HepG2 (cell line): ENCODE measurements around the gene SEBOX. TPM values are rescaled to one million over a fixed set of nuclear protein-coding genes. Genes with fewer than 3 reads are reported as not detected.

ENCODE experiments used
- ATAC-seq: fragments of 200-7000 bp; cut with Tn5 transposase; 3 replicates; pipeline ENCODE4 v1.9.1; 2020; ENCODE audit warnings: mild to moderate bottlenecking, moderate library complexity
- BruUV-seq: library from RNA; stranded (reverse); fragments of 400-500 nt; replicated peaks from 2 replicates; lab custom pipeline; 2021; lab: Mats Ljungman, UMichigan
- CTCF ChIA-PET: fragments of 300-600 bp; formaldehyde crosslinking; extraction: SDS; loops from one replicate; lab custom pipeline; 2021; ENCODE audit warnings: low total read pairs, inconsistent platforms, low intra/inter-chr PET ratio; lab: Yijun Ruan, JAX
- POLR2A ChIA-PET: fragments of 350-600 bp; sonication (Branson Sonifier 250); formaldehyde crosslinking; loops from one replicate; lab custom pipeline; 2020; ENCODE audit warnings: antibody characterized with exemption, inconsistent platforms; lab: Yijun Ruan, JAX
- DNase-seq: peaks from one replicate; pipeline ENCODE4 v3.0.0-alpha.2; 2015; ENCODE audit warnings: low spot score
- FAIRE-seq: peaks from 3 replicates; lab custom pipeline; 2011; peaks lifted over from hg19 to GRCh38; lab: Jason Lieb, UNC
- H2AFZ ChIP-seq: one replicate; pipeline ENCODE4 v1.6.1; 2011; ENCODE audit warnings: low read length, inconsistent platforms
- H3K27ac ChIP-seq: fragments of 300-600 bp; 3 replicates; pipeline ENCODE4 v1.8.0; 2011; ENCODE audit warnings: mixed run types, mild to moderate bottlenecking, mixed read lengths, low read length, inconsistent platforms; ENCODE audit not compliant: insufficient read depth; ENCODE audit errors: extremely low read length
- H3K27me3 ChIP-seq, 2 experiments: fragments of 200-600 bp in 1 of 2; 2 replicates in 1 of 2; 3 replicates in 1 of 2; pipeline versions ENCODE4 v1.6.0 to v1.8.0; 2011; ENCODE audit warnings: low read length in 2 of 2, mild to moderate bottlenecking in 2 of 2, moderate library complexity in 2 of 2, inconsistent platforms in 1 of 2; ENCODE audit not compliant: insufficient read depth in 2 of 2, control insufficient read depth in 1 of 2
- H3K36me3 ChIP-seq, 2 experiments: fragments of 200-600 bp in 1 of 2; replicated peaks in 1 of 2; 2 replicates in 1 of 2; 3 replicates in 1 of 2; pipeline versions ENCODE4 v1.5.1 to v1.8.0; 2011; ENCODE audit warnings: low read length in 2 of 2, inconsistent platforms in 1 of 2; ENCODE audit not compliant: insufficient read depth in 2 of 2, control insufficient read depth in 1 of 2
- H3K4me1 ChIP-seq: 2 replicates; pipeline ENCODE4 v1.5.1; 2012; ENCODE audit warnings: low read length, inconsistent platforms; ENCODE audit not compliant: insufficient read depth
- H3K4me2 ChIP-seq: 2 replicates; pipeline ENCODE4 v1.6.0; 2011; ENCODE audit warnings: low read depth, low read length, inconsistent platforms
- H3K4me3 ChIP-seq, 3 experiments: fragments of 200-600 bp in 1 of 3; sonication (generic), shearing (Covaris generic) in 1 of 3; replicated peaks in 1 of 3; 2 replicates each; pipeline ENCODE4 v1.5.1; 2011 to 2016; ENCODE audit warnings: low read length in 3 of 3, inconsistent platforms in 2 of 3, low read depth in 2 of 3, mild to moderate bottlenecking in 2 of 3, control low read depth in 1 of 3, mixed read lengths in 1 of 3; ENCODE audit not compliant: insufficient read depth in 1 of 3
- H3K79me2 ChIP-seq: one replicate; pipeline ENCODE4 v1.6.1; 2011; ENCODE audit warnings: low read length, inconsistent platforms; ENCODE audit not compliant: insufficient read depth
- H3K9ac ChIP-seq: 2 replicates; pipeline ENCODE4 v1.6.0; 2011; ENCODE audit warnings: mild to moderate bottlenecking, low read depth, low read length, inconsistent platforms; ENCODE audit not compliant: insufficient read depth
- H3K9me3 ChIP-seq: 2 replicates; pipeline ENCODE4 v1.5.1; 2012; ENCODE audit warnings: mild to moderate bottlenecking, low read length
- H4K20me1 ChIP-seq: 2 replicates; pipeline ENCODE4 v1.6.0; 2011; ENCODE audit warnings: inconsistent platforms, mild to moderate bottlenecking, low read length, moderate library complexity; ENCODE audit not compliant: insufficient read depth
- AGO2 ChIP-seq: fragments of 200-400 bp; formaldehyde crosslinking; optimal IDR thresholded peaks from 2 replicates; pipeline ENCODE3; 2017; ENCODE audit warnings: mild to moderate bottlenecking, low read depth, low read length, moderate library complexity
- GFI1 ChIP-seq: sonication (generic); formaldehyde crosslinking; IDR thresholded peaks from 2 replicates; pipeline ENCODE4 v1.5.0; 2020; ENCODE audit warnings: missing genetic modification reagents, mild to moderate bottlenecking, borderline replicate concordance
- POLR2G ChIP-seq: fragments of 200-400 bp; formaldehyde crosslinking; IDR thresholded peaks from 2 replicates; pipeline ENCODE4 v1.6.1; 2018; ENCODE audit warnings: mild to moderate bottlenecking, low read depth, low read length, moderate library complexity
- RBFOX2 ChIP-seq: fragments of 200-400 bp; formaldehyde crosslinking; IDR thresholded peaks from 2 replicates; pipeline ENCODE4 v1.6.1; 2017; ENCODE audit warnings: low read depth, mild to moderate bottlenecking, low read length
- ZNF773 ChIP-seq: sonication (generic); formaldehyde crosslinking; IDR thresholded peaks from 2 replicates; pipeline ENCODE4 v1.4.0; 2020; ENCODE audit warnings: missing genetic modification reagents, borderline replicate concordance
- WGBS: methylation state at CpG from one replicate; pipeline ENCODE4 v1.1.6; 2017; ENCODE audit warnings: low lambda C conversion rate; 5-methylcytosine and 5-hydroxymethylcytosine counted together
- in situ Hi-C: cut with HindIII; loops from 2 replicates; pipeline ENCODE4 v1.10.0; 2017; ENCODE audit warnings: low pct_unique_long_range_greater_than_20kb; ENCODE audit not compliant: extremely low pct_ligation_motif_present
- intact Hi-C: fragments of 100-400 bp; cut with micrococcal nuclease; formaldehyde crosslinking; loops from one replicate; pipeline ENCODE4 v1.10.0; 2022; ENCODE audit not compliant: unreplicated experiment
- polyA plus RNA-seq, 8 experiments: library from polyadenylated mRNA; depleted of rRNA in 3 of 8; stranded (reverse) in 7 of 8; unstranded in 1 of 8; fragments of >200 nt; fragmentation: Illumina TruSeq in 4 of 8; extraction: Trizol in 4 of 8; gene quantifications; 2 replicates each; pipeline versions ENCODE4 v1.2.1 to v1.2.3, GENCODE V29; 2011 to 2016; ENCODE audit warnings: low read depth in 4 of 8, missing spikeins in 1 of 8, mixed read lengths in 1 of 8; ENCODE audit not compliant: insufficient read depth in 1 of 8
- total RNA-seq, 5 experiments: library from RNA; depleted of rRNA; stranded (reverse); fragments of >200 nt; fragmentation: Illumina TruSeq; extraction: Trizol; gene quantifications; 2 replicates each; pipeline ENCODE4 v1.2.3, GENCODE V29; 2016; ENCODE audit warnings: low read depth in 1 of 5

The SEBOX gene
- total and polyA plus RNA-seq, 2 of the 13 experiments (the other 11 are each of a cell fraction or from before 2014, with no cell fraction given), result not detected

GRCh38 chr17:28344435-28344901 is 20.5 kb downstream of the SEBOX start:
- ChIA-PET CTCF (no interaction called here), POLR2A (interaction anchor here (1.0 to 5.7 kb wide), 4 partner anchors 9 to 72 kb away, joined by 3 to 68 read pairs (median 26); partner anchors contain the start of genes IFT20, POLDIP2 and TNFAIP1)
- no peaks in the 10 kb centered on the region for H3K27me3 ChIP-seq
- no peaks in the 10 kb centered on the region for H3K79me2 ChIP-seq
- no peaks in the 10 kb centered on the region for H4K20me1 ChIP-seq
- H3K9ac ChIP-seq, result no peak overlapping the region
- WGBS, result 98% methylated on average over 15 of the region's 19 CpGs
- FAIRE-seq (no peak), DNase-seq (no peak), ATAC-seq (no peak)
- in situ Hi-C loops (no loop called here), intact Hi-C loops (no loop called here)
- no peak overlapping the region for H3K4me3 ChIP-seq
- peaks cover 30 to 68% of the 10 kb centered on the region in 2 experiments for H3K36me3 ChIP-seq
- no peak overlapping the region for H2AFZ ChIP-seq
- H3K4me1 ChIP-seq, result peaks cover 26% of the 10 kb centered on the region
- H3K4me2 ChIP-seq, result no peak overlapping the region
- no peak overlapping the region for H3K27ac ChIP-seq
- no TSS peak for BruUV-seq
- TF ChIP-seq ZNF773 (CRISPR knock-in tag) (no peak), RBFOX2 (peak; percentile 59; the same call in 1 of the 2 replicates), AGO2 (peak; percentile 91)
- TF ChIP-seq, all 625 proteins: peak for 2
- no peaks in the 10 kb centered on the region for H3K9me3 ChIP-seq

GRCh38 chr17:28344011-28344410 is 21.0 kb downstream of the SEBOX start:
- WGBS, result 100% methylated on average over 2 of the region's 9 CpGs
- no peaks in the 10 kb centered on the region for H3K9me3 ChIP-seq
- FAIRE-seq (no peak), DNase-seq (no peak), ATAC-seq (no peak)
- in situ Hi-C loops, result no loop called here
- no TSS peak for BruUV-seq
- TF ChIP-seq POLR2G, result peak; percentile 29; the same call in 1 of the 2 replicates
- no peak for TF ChIP-seq GFI1
- H3K9ac ChIP-seq, result no peak overlapping the region
- no peak overlapping the region for H3K4me2 ChIP-seq
- no peak overlapping the region for H2AFZ ChIP-seq
- H3K4me3 ChIP-seq, result no peak overlapping the region
- intact Hi-C loops, result no loop called here
- H3K36me3 ChIP-seq, result peaks cover 30 to 67% of the 10 kb centered on the region in 2 experiments
- ChIA-PET CTCF (no interaction called here), POLR2A (interaction anchor here (1.2 to 5.7 kb wide), 2 partner anchors 8 to 73 kb away, joined by 4 to 68 read pairs; partner anchors contain the start of genes IFT20 and TNFAIP1)
- no peaks in the 10 kb centered on the region for H3K27me3 ChIP-seq
- H4K20me1 ChIP-seq, result no peaks in the 10 kb centered on the region; the same call in 1 of the 2 replicates
- peaks cover 26% of the 10 kb centered on the region for H3K4me1 ChIP-seq
- H3K79me2 ChIP-seq, result no peaks in the 10 kb centered on the region
- H3K27ac ChIP-seq, result no peak overlapping the region
